Lower lobe of right lung (tissue), 2 donors: ENCODE data around the gene CFAP46. TPM values are rescaled to one million over a fixed set of nuclear protein-coding genes. Genes with fewer than 3 reads are reported as not detected.

ENCODE experiments used
- ATAC-seq, 2 donors: fragments of 200-7000 bp; cut with Tn5 transposase; one replicate each; pipeline ENCODE4 v1.9.1; 2020 to 2022; ENCODE audit warnings: mild to moderate bottlenecking in 2 of 2, moderate library complexity in 2 of 2
- DNase-seq: peaks from one replicate; pipeline ENCODE4 v3.0.0-alpha.2; 2020
- H3K27ac ChIP-seq: fragments of 200-600 bp; one replicate; pipeline ENCODE4 v1.8.0; 2022
- H3K27me3 ChIP-seq: fragments of 200-600 bp; one replicate; pipeline ENCODE4 v1.8.0; 2022; ENCODE audit warnings: low read depth
- H3K36me3 ChIP-seq: fragments of 200-600 bp; one replicate; pipeline ENCODE4 v1.8.0; 2022; ENCODE audit warnings: mild to moderate bottlenecking
- H3K4me1 ChIP-seq: fragments of 200-600 bp; one replicate; pipeline ENCODE4 v1.8.0; 2022
- H3K4me3 ChIP-seq: fragments of 200-600 bp; one replicate; pipeline ENCODE4 v1.8.0; 2022; ENCODE audit warnings: mild to moderate bottlenecking
- H3K9me3 ChIP-seq: fragments of 200-600 bp; one replicate; pipeline ENCODE4 v1.8.0; 2022
- intact Hi-C: fragments of 100-400 bp; cut with DNase I; formaldehyde crosslinking; loops from one replicate; pipeline ENCODE4 v1.11.0; 2022
- total RNA-seq: library from RNA; stranded (reverse); fragmentation: NEBNext Ultra II Directional; extraction: Animal tissue kit (Norgen Biotek cat#: 25700); gene quantifications from one replicate; pipeline ENCODE4 v1.2.1, GENCODE V29; 2021
- TF ChIP-seq, protein P1 (sequence below): fragments of 200-600 bp; IDR thresholded peaks from one replicate; pipeline ENCODE4 v1.8.0; 2022; ENCODE audit warnings: antibody characterized with exemption, mild to moderate bottlenecking
- donor health status: DM: no; HTN: yes; CAD: no; lungs with severe emphysema.

Gene CFAP46
- total RNA-seq, 1 donor from 2014 or later: 9.0 TPM

DNA sequence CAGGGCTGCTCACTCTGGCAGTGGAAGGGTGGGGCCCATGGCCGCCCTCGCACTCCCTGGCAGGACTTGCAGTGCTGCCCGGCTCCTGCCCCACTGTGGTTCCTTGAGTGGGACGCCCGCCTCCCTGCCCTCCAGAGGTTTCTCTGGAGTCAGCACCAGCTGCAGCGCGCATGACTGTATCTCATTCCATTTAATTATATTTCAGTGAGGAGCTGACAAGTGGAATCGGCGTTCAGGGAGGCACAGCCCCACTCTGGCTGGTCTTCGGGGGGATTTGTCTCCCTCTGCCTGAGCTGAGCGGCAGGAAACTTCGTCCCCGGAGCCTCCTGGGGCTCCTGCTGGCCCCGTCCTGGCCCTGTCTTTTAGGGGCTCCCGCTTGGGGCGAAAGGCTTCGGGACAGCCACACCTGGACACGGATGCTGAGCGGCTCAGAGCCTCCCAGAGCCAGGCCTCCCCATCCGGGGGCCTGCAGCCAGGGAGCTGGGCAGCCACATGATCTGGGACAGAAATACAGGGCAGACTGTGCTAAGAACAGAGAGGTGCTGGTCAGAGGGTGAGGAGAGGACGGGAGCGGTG, 81.2 kb downstream of the CFAP46 start:
- TF ChIP-seq, protein P1, sequence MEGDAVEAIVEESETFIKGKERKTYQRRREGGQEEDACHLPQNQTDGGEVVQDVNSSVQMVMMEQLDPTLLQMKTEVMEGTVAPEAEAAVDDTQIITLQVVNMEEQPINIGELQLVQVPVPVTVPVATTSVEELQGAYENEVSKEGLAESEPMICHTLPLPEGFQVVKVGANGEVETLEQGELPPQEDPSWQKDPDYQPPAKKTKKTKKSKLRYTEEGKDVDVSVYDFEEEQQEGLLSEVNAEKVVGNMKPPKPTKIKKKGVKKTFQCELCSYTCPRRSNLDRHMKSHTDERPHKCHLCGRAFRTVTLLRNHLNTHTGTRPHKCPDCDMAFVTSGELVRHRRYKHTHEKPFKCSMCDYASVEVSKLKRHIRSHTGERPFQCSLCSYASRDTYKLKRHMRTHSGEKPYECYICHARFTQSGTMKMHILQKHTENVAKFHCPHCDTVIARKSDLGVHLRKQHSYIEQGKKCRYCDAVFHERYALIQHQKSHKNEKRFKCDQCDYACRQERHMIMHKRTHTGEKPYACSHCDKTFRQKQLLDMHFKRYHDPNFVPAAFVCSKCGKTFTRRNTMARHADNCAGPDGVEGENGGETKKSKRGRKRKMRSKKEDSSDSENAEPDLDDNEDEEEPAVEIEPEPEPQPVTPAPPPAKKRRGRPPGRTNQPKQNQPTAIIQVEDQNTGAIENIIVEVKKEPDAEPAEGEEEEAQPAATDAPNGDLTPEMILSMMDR: no peak
- Histone ChIP-seq H3K9me3 (peaks cover 4% of the 10 kb centered on the region), H3K27me3 (peaks cover 20% of the 10 kb centered on the region), H3K27ac (no peak overlapping the region), H3K36me3 (no peaks in the 10 kb centered on the region), H3K4me3 (no peak overlapping the region), H3K4me1 (no peaks in the 10 kb centered on the region)
- intact Hi-C loops: no loop called here
- DNase-seq (peak; percentile 35), ATAC-seq (no peak)

DNA sequence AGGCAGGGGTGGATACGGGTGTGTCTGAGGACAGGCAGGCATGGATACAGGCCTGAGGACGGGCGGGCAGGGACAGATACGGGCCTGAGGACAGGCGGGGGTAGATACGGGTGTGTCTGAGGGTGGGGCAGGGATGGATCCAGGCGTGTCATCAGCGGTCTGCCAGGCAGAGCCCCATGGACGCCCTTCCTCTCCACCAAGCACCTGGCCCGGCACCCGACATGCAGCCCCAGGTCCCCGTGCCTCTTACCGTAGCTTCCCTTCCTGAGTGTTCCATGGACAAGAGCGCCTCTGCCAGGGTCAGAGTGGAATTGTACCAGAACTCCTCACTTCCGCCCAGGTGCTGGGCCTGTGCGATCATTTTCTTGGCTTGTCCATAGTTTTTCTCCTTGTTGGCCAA, 81.8 kb downstream of the CFAP46 start:
- no peak overlapping the region for H3K27ac ChIP-seq
- no peak overlapping the region for H3K4me3 ChIP-seq
- ATAC-seq: no peak
- peak; percentile 20 for DNase-seq
- intact Hi-C loops: no loop called here
- no peaks in the 10 kb centered on the region for H3K36me3 ChIP-seq
- H3K27me3 ChIP-seq: peaks cover 24% of the 10 kb centered on the region
- H3K4me1 ChIP-seq: no peaks in the 10 kb centered on the region
- peaks cover 4% of the 10 kb centered on the region for H3K9me3 ChIP-seq
- TF ChIP-seq, protein P1: no peak

DNA sequence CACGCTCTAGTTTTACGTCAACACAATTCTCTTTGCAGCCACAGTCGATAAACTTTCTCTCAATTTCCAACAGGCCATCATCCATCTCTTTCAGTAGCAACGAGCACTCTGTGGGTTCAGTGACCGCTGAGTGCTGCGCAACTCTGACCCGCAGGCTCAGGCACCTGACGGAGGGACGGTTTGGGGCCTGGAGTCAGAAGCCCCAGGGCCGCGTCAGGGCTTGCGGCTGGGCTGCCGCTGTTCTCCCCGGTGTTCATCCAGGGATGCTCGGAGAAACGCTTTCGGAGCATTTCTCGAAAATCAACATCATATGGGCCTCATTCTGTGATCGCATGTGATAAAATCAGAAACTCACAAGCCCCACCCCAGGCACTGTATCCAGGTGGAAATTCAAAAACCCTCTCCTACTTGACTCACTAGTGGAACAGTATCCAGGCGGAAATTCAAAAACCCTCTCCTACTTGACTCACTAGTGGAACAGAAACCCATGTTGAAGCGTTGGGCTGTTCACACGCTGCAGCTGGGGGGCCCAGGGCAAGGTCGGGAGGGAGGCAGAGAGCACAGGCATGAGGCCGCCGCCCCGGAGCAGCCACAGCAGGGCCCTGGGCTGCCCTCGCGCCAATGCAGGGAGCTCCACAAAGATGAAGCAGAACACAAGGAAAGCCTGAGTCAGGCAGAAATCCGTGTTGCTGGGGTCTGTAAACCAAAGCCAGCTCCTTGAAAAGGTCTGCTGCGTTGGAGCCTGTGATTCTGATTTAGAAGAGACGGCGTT, 83.1 kb downstream of the CFAP46 start:
- H3K4me1 ChIP-seq: no peaks in the 10 kb centered on the region
- intact Hi-C loops: no loop called here
- no peaks in the 10 kb centered on the region for H3K36me3 ChIP-seq
- peak; percentile 28 for DNase-seq
- TF ChIP-seq, protein P1: no peak
- peaks cover 4% of the 10 kb centered on the region for H3K9me3 ChIP-seq
- no peak overlapping the region for H3K4me3 ChIP-seq
- peaks cover 25% of the 10 kb centered on the region for H3K27me3 ChIP-seq
- no peak for ATAC-seq
- no peak overlapping the region for H3K27ac ChIP-seq

DNA sequence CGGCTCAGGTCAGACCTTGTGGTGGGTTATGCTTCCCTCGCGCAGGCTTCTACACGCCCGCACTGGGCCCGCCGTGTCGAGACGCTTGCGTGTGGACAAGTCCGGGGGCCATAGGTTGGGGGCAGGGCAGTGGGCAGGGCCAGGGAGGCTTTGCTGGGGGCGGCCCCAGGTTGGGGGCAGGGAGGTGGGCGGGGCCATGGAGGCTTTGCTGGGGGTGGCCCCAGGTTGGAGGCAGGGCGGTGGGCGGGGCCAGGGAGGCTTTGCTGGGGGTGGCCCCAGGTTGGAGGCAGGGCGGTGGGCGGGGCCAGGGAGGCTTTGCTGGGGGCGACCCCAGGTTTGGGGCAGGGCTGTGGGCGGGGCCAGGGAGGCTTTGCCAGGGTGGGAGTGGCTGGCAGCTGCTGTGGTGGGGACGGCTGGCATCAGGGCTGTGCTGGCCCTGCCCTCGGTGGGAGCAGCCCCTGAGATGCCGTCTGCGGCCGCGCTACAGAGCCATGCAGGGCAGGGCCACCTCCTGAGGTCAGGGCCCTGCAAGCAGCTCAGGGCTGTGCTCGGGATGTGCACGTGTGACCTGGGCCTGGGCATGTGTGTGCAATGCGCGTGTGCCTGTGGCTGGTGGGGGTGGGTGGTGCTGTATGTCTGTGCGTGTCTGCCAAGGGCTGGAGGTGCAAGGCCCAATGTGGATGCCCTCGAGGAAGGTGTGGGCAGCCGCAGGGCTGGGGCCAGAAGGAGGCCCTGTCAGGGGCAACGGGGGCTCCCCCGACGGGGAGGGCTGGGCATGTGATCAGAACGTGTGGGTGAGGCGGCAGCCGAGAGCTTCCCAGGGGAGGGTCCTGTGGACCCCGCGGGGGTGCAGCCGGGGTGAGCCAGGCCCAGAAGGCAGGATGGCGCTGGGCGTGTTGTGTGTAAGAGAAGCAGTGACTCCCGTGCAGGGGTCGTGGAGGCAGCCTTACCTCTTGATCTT, 84.0 kb downstream of the CFAP46 start:
- DNase-seq: peak; percentile 32
- peaks cover 4% of the 10 kb centered on the region for H3K9me3 ChIP-seq
- no peaks in the 10 kb centered on the region for H3K36me3 ChIP-seq
- H3K4me3 ChIP-seq: no peak overlapping the region
- ATAC-seq: no peak
- no peak overlapping the region for H3K27ac ChIP-seq
- TF ChIP-seq, protein P1: no peak
- no peaks in the 10 kb centered on the region for H3K4me1 ChIP-seq
- intact Hi-C loops: no loop called here
- H3K27me3 ChIP-seq: peaks cover 25% of the 10 kb centered on the region

DNA sequence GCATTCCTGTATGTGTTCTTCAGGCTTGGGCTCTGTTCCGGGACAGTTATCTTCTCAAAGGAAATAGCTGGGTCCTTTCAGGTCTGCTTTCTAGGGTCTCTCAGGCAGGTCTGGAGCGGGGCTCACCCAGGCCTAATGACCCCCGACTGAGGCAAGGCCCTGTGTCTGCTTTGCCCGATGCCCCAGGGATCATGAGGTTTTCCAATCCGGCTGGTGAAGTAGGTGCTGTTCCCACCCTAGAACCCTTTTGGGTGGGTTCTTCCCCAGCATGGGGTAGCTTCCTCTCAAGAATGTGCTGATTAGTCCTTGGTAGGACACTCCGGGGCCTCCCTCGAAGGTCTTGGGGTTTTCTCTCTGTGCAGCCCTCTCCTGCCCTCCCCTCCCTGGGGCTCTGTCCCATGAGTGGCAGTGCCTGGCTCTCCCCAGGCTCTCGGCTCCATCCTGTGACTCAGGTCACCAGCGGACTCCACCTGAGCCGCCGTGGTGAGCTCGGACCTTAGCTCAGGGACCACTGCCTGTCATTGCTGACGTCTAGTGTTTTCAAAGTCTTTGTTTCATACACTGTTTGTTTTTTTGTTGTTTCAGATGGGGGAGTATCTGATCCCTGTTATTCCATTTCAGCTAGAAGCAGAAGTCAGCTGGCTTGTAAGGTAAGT, 85.4 kb downstream of the CFAP46 start:
- Histone ChIP-seq H3K27ac (no peak overlapping the region), H3K9me3 (peaks cover 4% of the 10 kb centered on the region), H3K4me3 (no peak overlapping the region), H3K27me3 (peaks cover 13% of the 10 kb centered on the region), H3K36me3 (no peaks in the 10 kb centered on the region), H3K4me1 (no peaks in the 10 kb centered on the region)
- TF ChIP-seq, protein P1: no peak
- intact Hi-C loops: no loop called here
- ATAC-seq: no peak
- peak; percentile 27 for DNase-seq
